B cell (primary cell): ENCODE data around the gene MEF2C.

Source experiments
- EZH2 ChIP-seq: IDR thresholded peaks from 2 replicates; pipeline ENCODE4 v1.6.1; 2012; ENCODE audit warnings: borderline replicate concordance, low read depth, mild to moderate bottlenecking, moderate library complexity, low read length; ENCODE audit not compliant: insufficient read depth, poor library complexity, severe bottlenecking
- TF ChIP-seq, protein P1 (sequence below): fragments of 200-600 bp; IDR thresholded peaks from one replicate; pipeline ENCODE4 v1.8.0; 2022; ENCODE audit warnings: antibody characterized with exemption, mild to moderate bottlenecking

DNA sequence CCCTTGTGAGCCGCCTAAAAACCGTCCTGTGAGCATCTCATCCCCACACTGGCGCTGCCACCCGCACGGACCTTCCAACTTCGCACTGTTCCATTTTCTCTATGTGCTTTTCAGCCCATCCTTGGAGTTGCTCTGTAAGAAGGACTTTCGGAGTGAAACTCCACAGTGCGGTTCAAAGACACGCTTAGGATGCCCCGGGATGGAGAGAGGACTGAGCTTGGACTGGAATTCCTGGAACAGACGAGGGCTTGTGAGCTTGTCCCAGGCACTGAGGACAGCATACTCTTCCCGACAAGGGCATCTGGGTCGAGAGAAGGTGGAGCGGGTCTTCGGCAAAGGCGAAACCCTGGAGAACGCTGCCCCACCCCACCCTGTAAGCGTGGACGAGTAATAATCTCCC lies 187.8 kb downstream of the MEF2C start:
- TF ChIP-seq, protein P1, sequence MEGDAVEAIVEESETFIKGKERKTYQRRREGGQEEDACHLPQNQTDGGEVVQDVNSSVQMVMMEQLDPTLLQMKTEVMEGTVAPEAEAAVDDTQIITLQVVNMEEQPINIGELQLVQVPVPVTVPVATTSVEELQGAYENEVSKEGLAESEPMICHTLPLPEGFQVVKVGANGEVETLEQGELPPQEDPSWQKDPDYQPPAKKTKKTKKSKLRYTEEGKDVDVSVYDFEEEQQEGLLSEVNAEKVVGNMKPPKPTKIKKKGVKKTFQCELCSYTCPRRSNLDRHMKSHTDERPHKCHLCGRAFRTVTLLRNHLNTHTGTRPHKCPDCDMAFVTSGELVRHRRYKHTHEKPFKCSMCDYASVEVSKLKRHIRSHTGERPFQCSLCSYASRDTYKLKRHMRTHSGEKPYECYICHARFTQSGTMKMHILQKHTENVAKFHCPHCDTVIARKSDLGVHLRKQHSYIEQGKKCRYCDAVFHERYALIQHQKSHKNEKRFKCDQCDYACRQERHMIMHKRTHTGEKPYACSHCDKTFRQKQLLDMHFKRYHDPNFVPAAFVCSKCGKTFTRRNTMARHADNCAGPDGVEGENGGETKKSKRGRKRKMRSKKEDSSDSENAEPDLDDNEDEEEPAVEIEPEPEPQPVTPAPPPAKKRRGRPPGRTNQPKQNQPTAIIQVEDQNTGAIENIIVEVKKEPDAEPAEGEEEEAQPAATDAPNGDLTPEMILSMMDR, result no peak
- TF ChIP-seq EZH2, result no peak
